Myocyte (in vitro differentiated cells): ENCODE results near the gene VPS8. TPM values are rescaled to one million over a fixed set of nuclear protein-coding genes. Genes with fewer than 3 reads are reported as not detected.
"Not testable (repeated sequence)": the region's sequence is repeated elsewhere in the genome, so short reads cannot be mapped to it uniquely, and the experiment has no call there.

Source experiments
- DNase-seq: peaks from one replicate; pipeline ENCODE4 v3.0.0-alpha.2; 2012; ENCODE audit warnings: low read depth
- total RNA-seq: library from RNA; depleted of rRNA; stranded (reverse); fragments of >200 nt; gene quantifications from 2 replicates; pipeline ENCODE4 v1.2.3, GENCODE V29; 2014

The VPS8 gene
- total RNA-seq, 1 donor from 2014 or later, result 42.3 TPM

DNA sequence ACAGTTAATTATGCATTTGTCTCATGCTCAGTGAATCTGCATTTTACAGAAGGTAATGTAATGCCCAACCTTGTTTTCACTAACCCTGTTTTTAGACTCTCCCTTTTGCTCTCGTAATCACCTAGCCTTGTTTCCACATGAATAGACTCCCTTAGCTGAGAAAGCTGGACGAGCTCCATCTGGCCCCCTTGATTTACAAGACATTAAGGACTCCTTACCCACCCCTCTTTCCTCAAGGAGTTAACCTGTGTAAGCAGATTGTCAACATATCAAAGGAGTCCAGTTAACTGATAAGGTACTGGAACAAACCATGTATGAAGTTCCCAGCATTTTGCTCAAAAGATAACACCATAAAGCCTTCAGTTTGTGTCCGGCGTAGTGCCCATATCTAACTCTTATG lies 99.6 kb downstream of the VPS8 start:
- DNase-seq, result no peak

DNA sequence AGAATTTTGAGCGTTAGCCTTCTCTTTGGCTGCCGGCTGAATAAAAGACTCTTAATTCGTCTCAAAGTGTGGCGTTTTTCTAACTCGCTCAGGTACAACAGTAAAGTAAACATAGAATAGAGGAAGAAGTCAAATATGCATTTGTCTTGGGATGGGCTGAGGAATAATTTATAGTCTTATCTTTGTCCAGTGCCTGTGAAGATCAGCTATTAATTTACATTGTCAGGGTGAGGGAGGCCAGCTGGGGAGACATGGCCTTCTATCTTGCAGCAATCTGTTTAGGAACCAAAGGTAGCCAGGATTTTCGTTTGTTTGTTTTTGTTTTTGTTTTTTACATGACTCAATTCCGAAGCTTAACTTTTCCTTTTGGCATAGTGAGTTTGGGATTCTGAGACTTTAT lies 100.2 kb downstream of the VPS8 start:
- no peak for DNase-seq

DNA sequence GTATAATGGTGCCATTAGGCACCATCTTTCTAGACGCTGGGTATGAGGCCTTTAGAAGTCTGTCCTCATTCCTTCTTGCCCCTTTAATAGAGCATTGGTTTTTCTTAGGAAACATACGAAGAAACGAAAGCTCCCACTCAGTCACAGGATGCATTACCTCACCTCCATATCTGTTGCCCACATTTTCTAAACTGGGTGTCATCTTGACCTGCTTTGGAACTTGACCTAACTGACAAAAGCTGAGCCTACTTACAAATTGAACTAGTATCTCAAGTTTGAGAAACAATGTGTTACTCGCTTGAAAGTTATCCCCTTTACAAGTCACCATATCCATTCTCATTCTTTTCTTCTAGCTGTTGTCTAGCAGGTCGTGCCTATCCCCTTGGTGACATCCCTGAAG lies 102.7 kb downstream of the VPS8 start:
- DNase-seq, result no peak

DNA sequence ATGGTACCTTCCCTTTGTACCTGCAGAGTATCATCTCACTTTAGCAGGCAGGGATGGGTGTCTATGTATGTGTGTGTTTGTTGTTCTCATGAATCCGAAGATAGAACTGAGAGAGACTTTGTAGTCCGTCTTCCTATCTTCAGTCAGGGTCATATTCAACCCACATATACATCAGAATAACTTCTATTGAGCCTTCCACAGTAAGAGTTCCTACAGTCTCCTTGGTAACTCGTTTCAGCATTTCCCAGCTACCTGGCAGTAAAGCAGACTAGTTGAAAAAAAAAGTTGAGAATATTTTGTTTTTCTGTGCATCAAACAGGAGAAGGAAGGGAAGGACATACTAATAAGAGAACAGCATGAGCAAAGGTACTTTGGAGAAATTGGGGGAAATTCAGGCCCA lies 106.8 kb downstream of the VPS8 start:
- DNase-seq, result no peak

DNA sequence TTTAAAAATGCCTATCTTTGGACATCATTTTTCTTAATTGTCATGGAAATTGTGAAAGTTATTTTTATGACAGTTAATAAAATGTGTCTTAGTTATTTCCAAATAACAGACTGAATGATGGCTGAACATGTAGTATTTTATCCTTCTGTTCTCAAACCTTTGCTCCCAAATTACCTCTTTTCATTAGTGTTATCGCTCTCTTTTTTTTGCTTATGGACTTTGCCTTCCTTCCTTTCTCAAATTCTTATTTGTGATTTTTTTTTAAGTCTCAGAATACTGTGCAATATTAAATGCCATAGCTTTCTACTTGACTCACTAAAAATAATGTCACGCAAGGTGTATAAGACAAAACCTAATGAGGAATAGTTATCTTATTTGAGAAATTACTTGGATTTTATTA lies 107.7 kb downstream of the VPS8 start:
- DNase-seq, result no peak

DNA sequence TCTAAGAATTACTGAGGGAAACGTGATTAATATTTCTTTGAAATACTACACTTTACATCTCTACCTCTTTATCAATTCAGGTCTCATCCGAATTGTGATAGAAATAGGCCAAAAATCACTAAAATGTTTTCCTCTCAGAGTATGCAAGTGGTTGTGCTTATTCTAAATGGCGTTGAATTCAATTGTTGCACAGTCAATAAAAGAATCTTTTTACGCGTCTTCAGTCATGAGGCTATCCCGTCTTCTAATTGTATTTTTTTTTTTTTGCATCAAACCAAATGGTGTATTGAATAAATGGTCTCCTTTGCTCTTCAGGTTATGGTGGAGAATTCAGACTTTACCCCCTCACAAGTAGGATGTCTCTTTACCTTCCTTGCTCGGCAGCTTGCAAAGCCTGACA lies 112.6 kb downstream of the VPS8 start:
- DNase-seq, result no peak

DNA sequence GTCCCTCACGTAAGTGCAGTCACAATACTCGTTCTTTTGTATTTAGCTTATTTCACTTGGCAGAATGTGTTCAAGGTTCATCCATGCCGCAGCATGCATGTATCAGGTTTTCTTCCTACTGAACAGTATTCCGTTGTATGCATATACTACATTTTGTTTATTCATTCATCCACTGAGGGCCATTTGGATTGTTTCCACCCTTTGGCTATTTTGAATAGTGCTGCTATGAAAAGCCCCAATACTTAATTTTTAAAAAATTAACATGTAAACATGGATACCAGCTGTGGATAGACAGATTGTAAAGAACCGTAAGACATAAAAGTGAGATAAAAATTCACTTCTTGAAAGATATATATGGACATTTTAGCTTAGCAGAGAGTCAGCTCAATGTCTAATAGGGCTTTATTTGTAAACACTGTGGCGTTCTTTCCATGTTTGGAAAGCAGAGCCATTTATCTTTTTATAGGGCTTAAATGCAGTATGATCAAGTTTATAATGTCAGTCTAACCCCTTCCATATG lies 115.9 kb downstream of the VPS8 start:
- DNase-seq, result no peak

DNA sequence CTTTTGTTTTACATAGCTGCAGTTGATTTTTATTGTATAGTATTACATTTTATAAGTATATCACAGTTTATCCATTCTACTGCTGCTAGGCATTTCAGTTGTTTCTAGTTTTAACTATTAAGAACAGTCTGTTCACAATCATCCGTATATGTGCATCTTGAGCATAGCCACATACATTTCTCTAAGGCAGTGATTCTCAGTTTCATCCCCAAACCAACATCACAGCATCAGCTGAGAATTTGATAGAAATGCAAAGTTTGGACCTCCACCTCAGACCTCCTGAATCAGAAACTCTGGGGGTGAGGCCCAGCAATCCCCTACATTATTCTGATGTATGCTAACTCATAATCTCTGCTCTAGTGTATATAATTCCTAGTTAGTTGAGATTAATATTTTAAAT lies 120.8 kb downstream of the VPS8 start:
- no peak for DNase-seq

DNA sequence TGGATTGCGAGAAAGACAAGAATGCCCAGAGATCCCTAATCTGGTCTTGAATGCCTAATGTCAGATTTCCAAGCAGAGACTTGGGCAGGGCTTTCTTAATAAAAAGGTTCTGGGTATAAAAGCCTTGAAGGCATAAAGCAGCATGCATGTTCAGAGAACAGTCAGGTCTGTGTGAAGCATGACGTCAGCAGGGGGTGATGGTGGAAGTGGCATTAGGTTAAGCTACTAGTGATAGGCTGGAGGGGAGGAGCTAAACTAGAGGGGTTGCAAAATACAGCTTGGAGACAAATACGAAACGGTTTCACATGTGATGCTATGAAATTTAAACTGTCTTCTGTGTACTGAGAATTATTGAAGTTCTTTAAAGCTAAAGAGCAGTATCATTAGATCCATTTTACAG lies 125.6 kb downstream of the VPS8 start:
- DNase-seq, result no peak

DNA sequence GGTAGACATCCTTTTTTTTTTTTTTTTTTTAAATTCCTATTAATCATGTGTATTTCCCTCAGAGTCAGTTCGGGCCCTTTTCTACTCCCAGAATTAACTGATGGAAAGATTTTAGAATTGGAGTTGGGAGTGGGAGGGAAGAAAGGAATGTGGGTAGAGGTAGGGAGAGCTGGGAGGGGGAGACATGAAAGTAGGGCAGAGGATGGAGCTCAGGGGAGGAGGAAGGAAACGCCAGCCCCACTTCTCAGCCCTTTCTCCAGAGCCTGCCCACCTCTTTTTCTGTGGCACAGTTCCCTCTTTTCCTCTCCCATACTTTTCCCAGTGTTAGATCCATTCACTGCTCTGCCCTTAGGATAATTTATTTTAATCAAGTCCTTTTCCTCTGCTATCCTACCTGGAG lies 129.4 kb downstream of the VPS8 start:
- no peak for DNase-seq

DNA sequence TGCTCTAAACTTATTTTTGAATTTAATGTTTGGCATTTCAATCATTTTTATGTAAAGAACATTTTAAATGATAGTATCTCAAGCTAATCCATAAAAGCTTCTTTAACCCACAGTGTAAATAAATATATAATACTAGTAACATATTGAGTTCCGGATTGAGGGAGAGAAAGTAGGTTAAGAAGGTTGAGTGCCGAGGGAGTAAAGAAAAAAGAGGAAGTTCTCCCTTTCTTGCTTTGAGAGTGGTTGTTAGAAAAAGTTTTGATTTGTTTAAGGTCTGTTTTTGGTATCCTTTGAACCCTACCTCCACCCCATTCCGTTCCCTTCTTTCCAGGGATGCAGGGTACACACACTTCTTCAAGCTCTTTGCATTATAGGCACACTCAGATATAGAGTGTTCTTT lies 130.8 kb downstream of the VPS8 start:
- DNase-seq, result no peak

DNA sequence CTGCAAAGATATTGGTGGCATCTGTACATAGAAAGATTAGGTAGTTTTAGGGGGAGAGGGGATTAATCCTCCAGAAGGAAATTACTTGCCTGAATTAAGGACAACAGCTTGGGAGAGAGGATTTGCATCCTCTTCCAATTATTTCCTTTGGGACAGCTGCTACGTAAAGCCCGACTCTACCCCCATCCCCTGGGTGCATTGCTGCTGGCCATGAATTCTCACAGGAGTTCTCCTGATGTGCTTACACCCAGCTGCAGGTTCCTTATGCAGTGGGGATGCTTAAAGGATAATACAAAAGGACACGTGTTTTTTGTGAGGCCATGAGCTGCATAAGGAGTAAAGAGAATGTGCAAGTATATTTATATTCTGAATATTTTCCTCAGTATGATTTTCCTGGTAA lies 132.3 kb downstream of the VPS8 start:
- DNase-seq, result no peak

DNA sequence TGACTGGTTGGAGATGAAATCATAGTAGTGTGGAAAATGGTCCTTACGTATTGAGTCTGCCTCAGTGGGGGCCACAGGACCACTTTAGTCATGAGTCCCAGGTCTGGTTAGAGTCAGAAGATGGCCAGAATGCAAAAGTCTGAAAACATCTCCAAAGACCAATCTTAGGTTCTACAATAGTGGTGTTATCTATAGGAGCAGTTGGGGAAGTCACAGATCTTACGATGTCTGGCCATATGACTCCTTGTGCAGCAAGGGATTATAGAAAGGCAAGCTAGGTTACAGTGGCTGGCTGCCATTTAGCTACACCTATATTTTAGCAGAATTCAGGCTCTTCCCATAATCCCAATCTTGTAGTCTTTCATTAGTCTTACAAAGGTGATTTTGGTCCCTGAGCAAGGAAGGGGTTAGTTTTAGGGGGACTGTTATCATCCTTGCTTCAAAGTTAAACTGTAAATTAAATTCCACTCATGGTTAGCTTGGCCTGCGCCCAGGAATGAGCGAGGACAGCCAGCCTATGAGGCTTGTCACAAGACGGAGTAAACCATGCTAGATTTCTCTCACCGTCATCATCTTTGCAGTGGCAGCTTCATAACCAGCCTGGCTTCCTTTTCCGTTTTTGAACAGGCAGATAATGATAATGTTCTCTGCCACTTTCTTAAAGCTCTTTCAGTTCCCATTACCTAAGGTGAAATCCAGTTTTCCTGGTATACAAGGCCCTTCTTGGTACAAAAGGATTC lies 134.1 kb downstream of the VPS8 start:
- DNase-seq, result no peak

DNA sequence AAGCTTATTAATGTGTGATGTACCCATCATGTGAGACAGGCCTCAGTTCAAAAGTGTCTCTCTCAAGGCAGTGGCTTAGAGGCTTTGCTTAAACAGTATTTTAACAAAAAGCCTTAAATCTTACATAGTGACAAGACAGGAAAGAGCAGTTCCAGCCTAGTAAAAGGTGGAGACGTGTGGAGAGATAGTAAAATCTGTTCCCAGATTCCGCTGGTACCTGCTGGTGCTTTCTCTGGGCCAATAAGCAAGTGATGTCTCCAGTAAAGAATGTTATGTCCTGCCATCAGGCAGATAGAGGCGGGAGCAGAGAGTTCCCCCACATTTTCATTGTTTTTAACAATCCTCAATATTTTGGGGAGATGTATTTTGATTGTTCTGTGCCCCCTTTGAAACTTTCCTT lies 135.0 kb downstream of the VPS8 start:
- no peak for DNase-seq

DNA sequence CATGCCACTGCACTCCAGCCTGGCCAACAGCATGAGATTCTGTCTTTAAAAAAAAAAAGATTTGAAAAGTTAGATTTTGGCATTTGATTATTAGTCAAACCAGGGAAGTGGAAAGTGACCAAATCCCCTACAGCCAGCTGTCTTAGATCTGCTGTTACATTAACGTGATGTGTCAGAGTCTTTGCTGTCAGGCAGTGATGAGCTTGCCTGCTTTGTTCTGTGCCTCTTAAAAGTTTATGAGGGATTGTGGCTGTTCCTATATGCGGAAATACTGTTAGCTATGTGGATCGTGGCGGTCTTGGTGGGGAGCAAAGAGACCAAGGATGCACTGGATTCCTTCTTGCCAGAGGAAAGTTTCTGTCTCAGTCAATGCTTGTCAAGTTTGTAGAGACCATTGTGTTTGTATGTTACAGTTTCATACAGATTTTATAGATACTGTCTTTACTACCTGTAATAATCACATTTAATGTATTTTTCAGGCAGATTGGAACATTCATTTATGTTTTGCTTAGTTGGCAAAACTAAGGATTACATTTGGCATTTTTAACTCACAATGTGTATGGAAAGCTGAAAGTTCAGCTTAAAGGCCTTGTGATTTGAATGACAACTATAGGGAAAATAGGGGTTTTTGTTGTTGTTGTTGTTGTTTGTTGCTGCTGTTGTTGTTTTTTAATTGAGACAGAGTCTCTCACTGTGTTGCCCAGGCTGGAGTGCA lies 137.4 kb downstream of the VPS8 start:
- peak; percentile 6 for DNase-seq

DNA sequence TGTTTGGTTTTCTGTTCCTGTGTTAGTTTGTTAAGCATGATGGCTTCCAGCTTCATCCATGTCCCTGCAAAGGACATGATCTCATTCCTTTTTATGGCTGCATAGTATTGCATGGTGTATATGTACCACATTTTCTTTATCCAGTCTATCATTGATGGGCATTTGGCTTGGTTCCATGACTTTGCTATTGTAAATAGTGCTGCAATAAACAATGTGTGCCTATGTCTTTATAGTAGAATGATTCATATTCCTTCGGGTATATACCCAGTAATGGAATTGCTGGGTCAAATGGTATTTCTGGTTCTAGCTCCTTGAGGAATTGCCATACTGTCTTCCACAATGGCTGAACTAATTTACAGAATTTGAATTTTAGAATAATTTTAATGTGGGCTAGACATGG lies 138.8 kb downstream of the VPS8 start:
- not testable (repeated sequence) for DNase-seq

DNA sequence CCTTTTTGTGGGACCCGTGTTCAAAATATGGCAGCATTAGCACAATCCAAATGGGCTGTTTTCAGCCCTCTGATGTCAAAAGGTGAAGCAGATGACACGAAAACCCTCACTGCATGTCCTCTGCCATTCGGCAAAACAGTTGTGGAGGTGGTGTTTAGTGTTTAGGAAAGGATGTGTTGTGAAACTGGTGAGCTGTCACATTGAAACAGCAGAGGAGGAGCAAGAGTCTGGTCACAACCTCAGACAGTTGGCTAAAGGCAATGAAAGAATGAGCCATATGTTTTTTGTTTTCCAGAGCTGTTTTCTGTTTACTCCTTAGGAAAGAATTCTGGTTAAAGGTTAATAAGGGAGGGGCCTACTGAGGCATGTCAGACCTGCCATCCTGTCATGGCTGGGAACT lies 140.7 kb downstream of the VPS8 start:
- DNase-seq, result no peak

DNA sequence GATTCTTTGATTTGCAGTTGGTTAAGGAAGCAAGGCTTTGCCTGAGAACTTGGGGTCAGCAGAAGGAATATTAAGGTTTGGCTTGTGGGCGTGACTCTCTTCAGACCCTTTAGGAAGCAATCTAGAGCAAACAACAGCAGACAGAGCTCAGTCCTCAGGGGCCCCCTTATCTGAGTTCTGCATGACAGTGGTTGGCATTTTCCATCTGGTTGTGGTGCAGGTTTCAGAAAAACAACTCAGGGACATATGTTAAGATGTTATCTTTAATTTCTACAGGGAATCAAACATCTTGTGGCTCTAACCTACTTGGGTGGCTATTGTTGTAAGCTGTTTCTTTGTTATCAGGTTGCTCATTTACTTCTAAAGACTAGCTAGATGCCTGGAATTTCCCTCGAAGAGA lies 141.4 kb downstream of the VPS8 start:
- DNase-seq, result no peak

DNA sequence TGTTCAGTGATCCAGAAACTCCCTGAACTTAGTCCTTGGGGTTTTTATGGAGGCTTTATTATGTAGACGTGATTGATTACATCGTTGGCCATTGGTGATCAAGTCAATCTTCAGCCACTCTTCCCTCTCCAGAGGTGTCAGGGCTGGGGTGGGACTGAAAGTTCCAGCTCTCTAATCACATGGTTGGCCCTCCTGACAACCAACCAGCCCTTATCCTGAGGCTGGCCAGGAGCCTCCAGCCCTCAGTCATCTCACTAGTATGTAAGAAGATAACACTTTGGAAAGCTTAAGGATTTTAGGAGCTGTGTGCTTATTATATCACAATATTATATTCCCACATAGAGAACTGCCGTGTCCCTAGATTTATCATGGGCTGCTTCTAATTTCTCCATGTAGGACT lies 142.3 kb downstream of the VPS8 start:
- no peak for DNase-seq

DNA sequence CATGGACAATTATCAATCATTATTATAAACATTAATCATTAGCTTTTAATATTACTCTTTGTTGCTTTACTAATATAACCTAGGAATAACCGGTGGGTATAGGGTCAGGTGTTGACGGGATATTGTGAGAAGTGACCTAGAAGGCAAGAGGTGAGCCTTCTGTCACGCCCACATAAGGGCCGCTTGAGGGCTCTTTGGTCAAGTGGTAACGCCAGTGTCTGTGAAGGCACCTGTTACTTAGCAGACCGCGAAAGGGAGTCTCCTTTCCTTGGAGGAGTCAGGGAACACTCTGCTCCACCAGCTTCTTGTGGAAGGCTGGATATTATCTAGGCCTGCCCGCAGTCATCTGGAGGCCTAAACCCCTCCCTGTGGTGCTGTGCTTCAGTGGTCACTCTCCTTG lies 142.9 kb downstream of the VPS8 start:
- DNase-seq, result peak; percentile 16

DNA sequence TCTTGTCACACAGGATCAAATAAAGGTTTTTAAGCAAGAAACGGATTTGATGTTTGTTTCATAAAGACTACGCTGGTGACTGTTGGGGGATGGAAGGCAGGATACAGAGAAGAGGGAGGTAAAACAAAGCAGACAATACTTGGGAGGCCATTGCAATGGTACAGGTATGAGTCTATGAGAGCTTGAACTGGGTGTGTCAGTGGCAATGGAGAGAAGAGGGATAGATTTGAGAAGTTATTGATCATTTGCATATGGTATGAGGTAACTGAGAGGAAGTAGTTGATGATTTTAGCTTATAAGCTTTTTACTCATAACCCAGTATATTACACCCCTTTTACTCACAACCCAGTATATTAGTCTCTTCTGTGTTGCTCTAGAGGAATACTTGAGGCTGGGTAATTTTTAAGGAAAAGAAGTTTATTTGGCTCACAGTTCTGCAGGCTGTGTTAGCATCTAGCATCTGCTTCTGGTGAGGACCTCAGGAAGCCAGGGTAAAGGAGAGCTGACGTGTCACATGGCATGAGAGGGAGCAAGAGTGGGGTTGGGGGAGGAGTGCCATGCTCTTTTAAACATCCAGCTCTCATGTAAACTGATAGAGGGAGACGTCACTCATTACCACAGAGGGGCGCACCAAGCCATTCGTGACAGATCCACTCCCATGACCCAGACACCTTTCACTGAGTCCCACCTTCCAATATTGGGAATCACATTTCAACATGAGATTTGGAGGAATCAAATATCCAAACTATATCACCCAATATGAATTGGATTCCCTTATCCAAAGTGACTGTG lies 153.9 kb downstream of the VPS8 start:
- DNase-seq, result no peak

DNA sequence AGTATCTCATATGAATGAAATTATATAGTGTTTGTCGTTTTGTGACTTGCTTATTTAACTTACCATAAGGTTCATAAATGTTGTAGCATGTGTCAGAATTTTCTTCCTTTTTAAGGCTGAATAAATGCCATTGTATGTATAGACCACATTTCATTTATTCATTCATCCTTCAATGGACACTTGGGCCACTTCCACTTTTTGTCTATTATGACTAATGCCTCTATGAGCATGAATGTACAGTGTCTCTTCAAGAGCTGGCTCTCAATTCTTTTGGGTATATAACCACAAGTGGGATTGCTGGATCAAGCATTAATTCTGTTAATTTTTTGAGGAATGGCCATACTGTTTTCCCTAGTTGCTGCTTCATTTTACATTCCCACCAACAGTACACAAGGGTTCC lies 156.1 kb downstream of the VPS8 start:
- DNase-seq, result no peak
